Breast epithelium (tissue), 4 donors: ENCODE measurements around the gene CDA. TPM values are rescaled to one million over a fixed set of nuclear protein-coding genes. Genes with fewer than 3 reads are reported as not detected.
A peak's percentile ranks its signal among the peaks of the same experiment; 100 is the strongest.

Experiments used
- DNase-seq, 2 donors: peaks; one replicate each; pipeline ENCODE4 v3.0.0-alpha.2; 2019; ENCODE audit warnings: low spot score in 2 of 2
- H3K27ac ChIP-seq, 2 donors: fragments of 200-600 bp; sonication (generic) in 1 of 2; one replicate each; pipeline ENCODE4 v1.5.1; 2016 to 2019; ENCODE audit warnings: mild to moderate bottlenecking in 1 of 2
- H3K27me3 ChIP-seq, 2 donors: fragments of 200-600 bp; sonication (generic) in 1 of 2; one replicate each; pipeline versions ENCODE4 v1.5.1 to v1.6.0; 2017 to 2019; ENCODE audit warnings: control low read depth in 1 of 2, mild to moderate bottlenecking in 1 of 2
- H3K36me3 ChIP-seq: fragments of 200-600 bp; one replicate; pipeline ENCODE4 v1.5.1; 2019
- H3K4me1 ChIP-seq, 2 donors: fragments of 200-600 bp; sonication (generic); one replicate each; pipeline ENCODE4 v1.5.1; 2016 to 2019; ENCODE audit warnings: control low read depth in 1 of 2
- H3K4me3 ChIP-seq, 3 donors: fragments of 200-600 bp; sonication (generic); 1 replicate in 2 of 3; 2 replicates in 1 of 3; pipeline ENCODE4 v1.5.1; 2016 to 2019; ENCODE audit warnings: mild to moderate bottlenecking in 3 of 3, moderate library complexity in 2 of 3
- H3K9me3 ChIP-seq, 2 donors: fragments of 200-600 bp; sonication (generic) in 1 of 2; one replicate each; pipeline ENCODE4 v1.5.1; 2016 to 2019; ENCODE audit warnings: control low read depth in 1 of 2
- POLR2A ChIP-seq: fragments of 450-650 bp; IDR thresholded peaks from one replicate; pipeline ENCODE4 v1.6.1; 2016; ENCODE audit warnings: antibody characterized with exemption, mild to moderate bottlenecking, moderate library complexity
- POLR2AphosphoS5 ChIP-seq, 3 donors: sonication (generic); formaldehyde crosslinking; IDR thresholded peaks; one replicate each; pipeline ENCODE4 v1.6.1; 2017; ENCODE audit warnings: antibody characterized with exemption in 3 of 3
- intact Hi-C: fragments of 100-400 bp; cut with DNase I; formaldehyde crosslinking; loops from one replicate; pipeline ENCODE4 v1.15.1; 2023; ENCODE audit warnings: low total_unique reads
- total RNA-seq, 3 donors: library from RNA; depleted of rRNA; stranded (reverse); fragments of >200 nt; gene quantifications; one replicate each; pipeline ENCODE4 v1.1.0, GENCODE V29; 2016
- TF ChIP-seq, protein P1 (sequence below), 3 donors: fragments of 450-650 bp; IDR thresholded peaks; one replicate each; pipeline ENCODE4 v1.5.1; 2016 to 2017; ENCODE audit warnings: antibody characterized with exemption in 3 of 3, mild to moderate bottlenecking in 3 of 3, moderate library complexity in 3 of 3

Gene CDA
- total RNA-seq, 3 donors from 2014 or later = 0.98 to 1.3 (median 1.0) TPM

DNA sequence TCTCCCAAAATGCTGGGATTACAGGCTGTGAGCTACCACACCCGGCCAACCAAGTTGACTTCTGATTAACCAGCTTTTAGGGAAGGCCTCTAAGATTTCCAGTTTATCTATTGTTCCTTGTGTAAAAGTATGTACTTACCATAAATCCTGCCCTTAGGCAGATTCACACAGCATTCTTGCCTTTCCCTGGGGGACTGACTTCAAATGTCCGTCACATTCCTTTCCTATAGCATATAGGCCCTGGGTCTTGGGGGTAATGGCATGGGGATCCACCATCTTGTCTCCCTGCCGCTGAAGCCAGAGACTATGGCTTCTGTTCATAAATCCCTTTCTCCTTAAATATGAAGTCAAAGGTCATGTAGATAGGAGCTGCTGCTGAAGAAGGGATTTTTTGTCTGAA, 43.5 kb downstream of the CDA start:
- intact Hi-C loops = no loop called here
- DNase-seq = no peak
- H3K36me3 ChIP-seq = no peaks in the 10 kb centered on the region
- no peak overlapping the region for H3K27ac ChIP-seq
- H3K4me3 ChIP-seq = no peak overlapping the region
- H3K4me1 ChIP-seq = no peaks in the 10 kb centered on the region
- TF ChIP-seq, protein P1, sequence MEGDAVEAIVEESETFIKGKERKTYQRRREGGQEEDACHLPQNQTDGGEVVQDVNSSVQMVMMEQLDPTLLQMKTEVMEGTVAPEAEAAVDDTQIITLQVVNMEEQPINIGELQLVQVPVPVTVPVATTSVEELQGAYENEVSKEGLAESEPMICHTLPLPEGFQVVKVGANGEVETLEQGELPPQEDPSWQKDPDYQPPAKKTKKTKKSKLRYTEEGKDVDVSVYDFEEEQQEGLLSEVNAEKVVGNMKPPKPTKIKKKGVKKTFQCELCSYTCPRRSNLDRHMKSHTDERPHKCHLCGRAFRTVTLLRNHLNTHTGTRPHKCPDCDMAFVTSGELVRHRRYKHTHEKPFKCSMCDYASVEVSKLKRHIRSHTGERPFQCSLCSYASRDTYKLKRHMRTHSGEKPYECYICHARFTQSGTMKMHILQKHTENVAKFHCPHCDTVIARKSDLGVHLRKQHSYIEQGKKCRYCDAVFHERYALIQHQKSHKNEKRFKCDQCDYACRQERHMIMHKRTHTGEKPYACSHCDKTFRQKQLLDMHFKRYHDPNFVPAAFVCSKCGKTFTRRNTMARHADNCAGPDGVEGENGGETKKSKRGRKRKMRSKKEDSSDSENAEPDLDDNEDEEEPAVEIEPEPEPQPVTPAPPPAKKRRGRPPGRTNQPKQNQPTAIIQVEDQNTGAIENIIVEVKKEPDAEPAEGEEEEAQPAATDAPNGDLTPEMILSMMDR (IDR thresholded peaks at IDR 0.05) = no peak
- TF ChIP-seq POLR2A (no peak), POLR2AphosphoS5 (IDR thresholded peaks at IDR 0.05) (no peak)
- no peaks in the 10 kb centered on the region for H3K27me3 ChIP-seq
- no peaks in the 10 kb centered on the region for H3K9me3 ChIP-seq

DNA sequence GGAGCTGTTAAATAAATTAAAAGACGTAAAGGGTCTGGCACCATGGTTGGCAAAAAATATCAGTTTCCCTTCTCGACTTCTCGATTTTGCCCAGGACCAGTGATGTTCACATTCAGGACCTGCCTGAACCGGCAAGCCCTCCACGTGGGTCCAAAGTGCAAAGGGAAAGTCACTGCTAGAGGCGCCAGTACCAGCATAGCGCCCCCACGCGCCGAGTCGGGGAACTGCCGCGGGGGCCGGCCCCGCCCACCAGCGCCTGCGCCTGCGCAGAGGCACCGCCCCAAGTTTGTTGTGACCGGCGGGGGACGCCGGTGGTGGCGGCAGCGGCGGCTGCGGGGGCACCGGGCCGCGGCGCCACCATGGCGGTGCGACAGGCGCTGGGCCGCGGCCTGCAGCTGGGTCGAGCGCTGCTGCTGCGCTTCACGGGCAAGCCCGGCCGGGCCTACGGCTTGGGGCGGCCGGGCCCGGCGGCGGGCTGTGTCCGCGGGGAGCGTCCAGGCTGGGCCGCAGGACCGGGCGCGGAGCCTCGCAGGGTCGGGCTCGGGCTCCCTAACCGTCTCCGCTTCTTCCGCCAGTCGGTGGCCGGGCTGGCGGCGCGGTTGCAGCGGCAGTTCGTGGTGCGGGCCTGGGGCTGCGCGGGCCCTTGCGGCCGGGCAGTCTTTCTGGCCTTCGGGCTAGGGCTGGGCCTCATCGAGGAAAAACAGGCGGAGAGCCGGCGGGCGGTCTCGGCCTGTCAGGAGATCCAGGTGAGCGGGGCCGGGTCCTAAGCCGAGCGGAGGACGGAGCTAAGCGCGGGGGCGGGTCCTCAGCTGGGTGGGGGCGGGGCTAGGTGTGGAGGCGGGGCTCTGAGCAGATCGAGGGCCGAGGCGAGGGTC, 44.5 kb downstream of the CDA start, which contains the start of gene PINK1:
Gene PINK1, plus strand, starts transcription at position 269 of the 875 bp plus-strand sequence. Its CDS starts 91 bp downstream, at position 360.
- TF ChIP-seq POLR2AphosphoS5 (IDR thresholded peaks at IDR 0.05) = no peak
- TF ChIP-seq, protein P1 (IDR thresholded peaks at IDR 0.05) = peak; percentile 93 to 99 (median 94)
- Histone ChIP-seq H3K9me3 (no peaks in the 10 kb centered on the region), H3K36me3 (peaks cover under 1% of the 10 kb centered on the region), H3K27me3 (no peaks in the 10 kb centered on the region), H3K4me1 (no peaks in the 10 kb centered on the region), H3K4me3 (peak within 1 kb of the TSS; percentile 88 to 99 (median 97)), H3K27ac (peak within 1 kb of the TSS; percentile 86 to 91)
- intact Hi-C loops = no loop called here
- peak; percentile 67 to 84 for DNase-seq

DNA sequence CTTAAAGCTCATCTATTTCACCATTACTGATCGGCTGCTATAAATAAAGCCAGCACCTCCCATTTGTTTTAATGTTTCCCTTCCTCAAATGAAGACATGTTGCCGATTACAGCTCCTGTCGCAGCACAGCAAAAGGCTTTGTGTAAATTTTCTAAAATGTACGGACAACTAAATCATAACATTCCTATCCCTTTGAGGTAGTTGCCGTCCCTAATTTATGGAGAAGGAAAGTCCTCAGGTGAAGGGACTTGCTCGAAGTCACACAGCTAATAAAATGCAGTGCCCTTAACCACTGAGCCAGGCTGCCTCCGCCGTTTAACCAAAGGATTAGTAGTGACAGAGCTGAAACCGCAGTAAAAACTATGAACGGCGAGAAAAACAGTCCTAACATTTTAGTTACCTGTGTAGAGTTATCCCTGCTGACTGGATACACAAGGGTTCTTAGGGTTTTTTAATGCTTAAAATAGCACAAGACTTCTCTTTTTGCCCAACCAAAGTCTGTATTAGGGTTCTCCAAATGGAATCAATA, 45.2 kb downstream of the CDA start:
- DNase-seq = no peak
- no peaks in the 10 kb centered on the region for H3K9me3 ChIP-seq
- peak overlapping the region; percentile 86 to 91 for H3K27ac ChIP-seq
- intact Hi-C loops = no loop called here
- TF ChIP-seq POLR2AphosphoS5 (IDR thresholded peaks at IDR 0.05) (no peak), POLR2A (no peak)
- TF ChIP-seq, protein P1 (IDR thresholded peaks at IDR 0.05) = no peak
- peaks cover 7% of the 10 kb centered on the region for H3K36me3 ChIP-seq
- H3K4me3 ChIP-seq = peak overlapping the region; percentile 88 to 99 (median 97)
- no peaks in the 10 kb centered on the region for H3K27me3 ChIP-seq
- no peaks in the 10 kb centered on the region for H3K4me1 ChIP-seq

DNA sequence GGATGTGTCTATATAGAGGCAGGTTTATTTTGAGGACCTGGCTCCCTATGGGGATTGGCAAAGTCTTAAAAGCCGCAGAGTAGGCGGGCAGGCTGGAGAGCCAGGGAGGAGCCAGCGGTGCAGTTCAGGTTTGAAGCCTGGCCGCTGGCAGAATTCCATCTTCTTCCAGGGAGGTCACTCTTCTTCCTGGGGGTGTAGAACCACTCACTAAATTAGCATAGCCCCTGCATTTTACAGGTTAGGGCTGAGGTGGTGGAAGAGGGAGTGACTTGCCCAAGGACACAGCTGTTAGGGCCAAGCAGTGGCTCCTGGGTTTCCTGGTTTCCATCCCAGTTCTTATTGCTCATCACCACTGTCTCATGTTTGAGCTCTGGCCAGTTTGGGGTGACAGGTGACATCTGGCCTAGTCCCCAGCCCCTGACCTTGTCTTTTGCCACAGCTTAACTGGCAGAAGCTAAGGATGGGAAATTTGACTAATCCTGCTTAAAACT, 45.7 kb downstream of the CDA start:
- peak overlapping the region in 1 of 2 donors; percentile 86 for H3K27ac ChIP-seq

More for the DNA sequence above, 45.7 kb downstream of the CDA start:
- Histone ChIP-seq H3K4me3 (peak overlapping the region; percentile 88 to 99 (median 97)), H3K36me3 (peaks cover 8% of the 10 kb centered on the region), H3K9me3 (no peaks in the 10 kb centered on the region), H3K27me3 (no peaks in the 10 kb centered on the region), H3K4me1 (no peaks in the 10 kb centered on the region)
- DNase-seq = peak; percentile 38 to 61
- no peak for TF ChIP-seq POLR2A
- TF ChIP-seq, protein P1 (IDR thresholded peaks at IDR 0.05) = no peak
- no peak for TF ChIP-seq POLR2AphosphoS5 (IDR thresholded peaks at IDR 0.05)
- intact Hi-C loops = no loop called here
